HG02852 (cell line): ENCODE measurements around the gene CCZ1B.
A peak's percentile ranks its signal among the peaks of the same experiment; 100 is the strongest.
"Not testable (repeated sequence)": the region's sequence is repeated elsewhere in the genome, so short reads cannot be mapped to it uniquely, and the experiment has no call there.

Experiments
- ATAC-seq: cut with Tn5 transposase; IDR thresholded peaks from one replicate; pipeline ENCODE4 v1.9.1; 2021; ENCODE audit warnings: mild to moderate bottlenecking, moderate library complexity; ENCODE audit not compliant: unreplicated experiment

CCZ1B gene

GRCh38 chr7:6826151-6826550 is at the start of gene CCZ1B:
Gene CCZ1B (minus strand): TSS chr7:6826275. CDS start chr7:6826197, 78 bp downstream.
- peak; percentile 99 for ATAC-seq

DNA sequence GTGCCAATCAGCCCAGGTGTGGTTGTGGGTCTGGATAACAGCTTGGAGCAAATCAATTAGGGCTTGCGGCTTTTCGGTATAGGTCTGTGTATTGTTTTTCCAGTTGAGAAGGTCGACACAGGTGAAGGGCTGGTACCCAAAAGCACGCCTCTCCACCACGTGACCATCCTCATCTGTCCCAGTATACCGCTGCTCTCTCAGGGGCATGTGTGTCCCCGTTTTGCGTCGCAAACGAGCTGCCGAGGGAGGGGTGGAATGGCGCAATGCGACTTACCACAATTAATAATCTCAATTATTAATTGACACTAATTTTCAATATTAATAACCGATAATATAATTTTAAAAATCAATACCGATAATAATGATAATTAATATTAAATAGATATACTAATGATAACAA is 48.9 kb upstream of the CCZ1B start:
- ATAC-seq: not testable (repeated sequence)

GRCh38 chr7:6872246-6872945 is 46.3 kb upstream of the CCZ1B start:
- ATAC-seq: not testable (repeated sequence)

- ATAC-seq: not testable (repeated sequence)
Measured at GRCh38 chr7:6871421-6872144, 45.5 kb upstream of the CCZ1B start.

DNA sequence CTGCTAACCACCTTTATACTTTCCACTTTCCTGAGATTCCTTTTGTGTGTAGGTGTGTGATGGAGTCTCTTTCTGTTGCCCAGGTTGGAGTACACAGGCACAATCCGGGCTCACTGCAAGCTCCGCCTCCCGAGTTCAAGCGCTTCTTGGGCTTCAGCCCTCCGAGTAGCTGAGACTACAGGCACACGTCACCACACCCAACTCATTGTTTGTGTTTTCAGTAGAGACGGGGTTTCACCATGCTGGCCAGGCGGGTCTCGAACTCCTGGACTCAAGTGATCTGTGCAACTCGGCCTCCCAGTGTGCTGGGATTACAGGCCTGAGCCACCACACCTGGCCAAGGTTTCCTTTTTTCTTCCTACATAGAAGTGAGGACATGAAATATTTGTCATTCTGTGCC is 38.7 kb upstream of the CCZ1B start:
- ATAC-seq: not testable (repeated sequence)

- not testable (repeated sequence) for ATAC-seq
Measured at GRCh38 chr7:6864188-6864587, 38.1 kb upstream of the CCZ1B start.

DNA sequence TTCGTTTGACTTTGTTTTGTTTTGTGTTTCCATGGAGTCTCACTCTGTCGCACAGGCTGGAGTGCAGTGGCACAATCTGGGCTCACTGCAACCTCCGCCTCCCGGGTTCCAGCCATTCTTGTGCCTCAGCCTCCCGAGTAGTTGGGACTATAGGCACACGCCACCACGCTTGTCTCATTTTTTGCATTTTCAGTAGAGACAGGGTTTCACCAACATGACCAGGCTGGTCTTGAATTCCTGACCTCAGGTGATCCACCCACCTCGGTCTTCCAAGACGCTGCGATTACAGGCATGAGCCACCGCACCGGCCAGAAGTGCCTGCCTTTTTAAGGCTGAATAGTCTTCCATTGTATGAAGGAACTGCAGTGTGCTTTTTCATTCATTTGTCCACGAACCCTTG is 36.8 kb upstream of the CCZ1B start:
- ATAC-seq: not testable (repeated sequence)

GRCh38 chr7:6857721-6858314 is 31.7 kb upstream of the CCZ1B start:
- ATAC-seq: not testable (repeated sequence)

DNA sequence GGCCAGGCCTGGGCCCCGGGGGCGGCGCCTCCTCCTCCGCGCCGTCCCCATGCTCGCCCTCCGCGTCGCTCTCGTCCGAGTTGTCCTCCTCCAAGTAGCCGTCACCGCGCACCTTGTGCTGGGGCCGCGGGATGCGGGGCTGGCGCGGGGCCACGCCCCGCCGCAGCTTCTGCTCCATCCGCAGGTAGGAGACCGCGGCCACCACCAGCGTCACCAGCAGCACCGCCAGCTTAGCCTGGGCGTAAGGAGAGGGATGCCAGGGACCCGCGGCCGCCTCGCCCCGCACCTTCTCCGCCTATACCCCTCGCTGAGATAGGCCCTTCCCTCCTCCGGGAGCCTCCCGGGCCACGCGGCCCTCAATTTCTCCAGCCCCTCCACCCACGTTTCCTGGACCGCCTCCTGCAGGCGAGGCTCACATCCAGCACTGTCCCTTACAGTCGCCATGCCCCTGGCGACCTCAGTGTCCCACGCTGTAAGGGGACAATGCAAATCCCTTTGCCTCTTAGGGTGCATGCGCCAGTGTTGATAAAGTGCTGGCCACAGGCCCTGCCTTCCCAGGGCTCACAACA is 29.6 kb upstream of the CCZ1B start:
- ATAC-seq: not testable (repeated sequence)

DNA sequence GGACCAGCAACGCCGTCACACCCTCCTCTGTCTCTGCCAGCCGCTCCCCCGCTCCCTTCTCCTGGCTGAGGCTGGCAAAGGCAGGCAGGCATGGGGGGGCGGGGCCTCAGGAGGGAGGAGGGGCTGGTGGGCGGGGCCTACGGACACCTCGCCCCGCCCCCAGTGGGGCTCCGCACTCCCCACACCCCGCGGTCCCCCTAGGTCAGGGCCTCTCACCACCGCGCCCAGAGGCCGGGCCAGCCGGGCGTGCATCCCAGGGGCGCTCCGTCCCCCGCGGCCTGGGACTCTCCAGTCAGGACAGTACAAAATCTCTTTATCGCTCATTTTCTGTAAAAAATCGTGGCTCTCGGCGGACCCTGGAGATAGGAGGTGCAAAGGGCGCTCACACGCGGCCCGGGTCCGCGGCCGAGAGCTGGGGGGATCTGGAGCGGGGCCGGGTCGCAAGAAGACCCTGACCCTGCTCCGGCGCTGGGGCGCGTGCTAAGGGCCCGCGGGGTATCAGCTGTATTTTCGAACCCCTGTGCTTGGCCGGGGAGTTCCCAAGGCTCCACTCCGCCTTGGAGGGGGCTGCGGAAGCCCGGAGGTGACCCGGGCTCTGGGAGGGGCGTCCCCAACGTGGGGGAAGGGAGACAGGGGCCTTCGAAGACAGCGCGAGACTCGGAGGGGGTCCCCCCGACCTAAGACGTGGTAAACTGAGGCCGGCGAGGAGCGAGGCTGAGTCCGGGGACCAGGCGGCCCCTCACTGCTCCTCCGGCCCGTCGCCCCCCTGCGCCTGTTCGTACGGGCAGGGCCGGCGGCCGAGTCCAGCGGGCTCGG is 28.9 kb upstream of the CCZ1B start:
- not testable (repeated sequence) for ATAC-seq

GRCh38 chr7:6853681-6854080 is 27.6 kb upstream of the CCZ1B start:
- ATAC-seq: not testable (repeated sequence)

DNA sequence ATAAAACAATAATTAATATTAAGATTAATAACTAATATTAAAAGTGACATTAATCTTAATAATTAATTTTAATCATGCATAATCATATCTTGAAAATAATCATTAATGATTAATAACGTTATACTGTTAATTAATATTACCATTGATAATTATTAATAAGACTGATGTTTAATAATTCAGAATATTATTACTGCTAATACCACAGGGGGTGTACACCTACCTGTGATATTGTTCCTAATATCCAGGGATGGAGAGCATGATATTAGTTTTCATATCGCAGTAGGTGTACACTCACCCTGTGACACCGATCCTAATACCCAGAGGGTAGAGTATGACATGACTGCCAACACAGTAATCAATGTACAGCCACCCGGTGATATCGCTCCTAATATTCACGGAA is 23.1 kb upstream of the CCZ1B start:
- not testable (repeated sequence) for ATAC-seq

DNA sequence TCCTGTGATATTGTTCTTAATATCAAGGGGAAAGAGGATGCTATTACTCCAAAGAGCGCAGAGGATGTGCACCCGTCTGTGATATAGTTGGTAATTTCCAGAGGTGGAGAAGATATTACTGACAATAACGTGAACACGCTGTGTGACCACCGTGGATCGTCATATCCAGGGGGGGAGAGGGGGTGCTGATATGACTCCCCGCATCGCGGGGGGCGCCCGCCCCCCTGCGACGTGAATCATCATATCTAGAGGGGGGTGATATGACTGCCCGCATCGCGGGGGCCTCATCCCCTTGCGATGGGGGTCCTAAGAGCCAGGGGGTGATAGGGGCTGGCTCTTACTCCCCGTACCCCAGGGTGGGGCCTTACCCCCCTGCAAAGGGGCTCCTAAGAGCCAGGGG is 21.7 kb upstream of the CCZ1B start:
- ATAC-seq: not testable (repeated sequence)

DNA sequence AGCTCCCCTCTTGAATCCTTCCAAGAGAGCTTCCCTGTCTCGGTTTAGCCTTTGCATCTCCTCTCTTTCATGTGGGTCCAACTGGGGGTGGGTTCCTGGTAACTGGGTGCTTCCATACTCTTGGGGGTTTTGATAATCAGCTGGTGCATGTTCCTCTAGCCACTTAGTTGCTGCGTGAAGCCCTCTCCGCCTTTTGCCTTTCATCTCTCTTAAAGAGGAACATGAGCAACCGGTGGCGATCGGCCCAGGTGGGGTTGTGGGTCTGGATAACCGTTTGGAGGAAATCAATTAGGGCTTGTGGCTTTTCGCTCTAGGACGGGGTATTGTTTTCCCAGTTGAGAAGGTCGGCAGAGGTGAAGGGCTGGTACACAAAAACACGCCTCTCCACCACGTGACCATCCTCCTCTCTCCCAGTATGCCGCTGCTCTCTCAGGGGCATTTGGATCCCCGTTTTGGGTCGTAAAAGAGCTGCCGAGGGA is 19.9 kb upstream of the CCZ1B start:
- ATAC-seq: not testable (repeated sequence)

DNA sequence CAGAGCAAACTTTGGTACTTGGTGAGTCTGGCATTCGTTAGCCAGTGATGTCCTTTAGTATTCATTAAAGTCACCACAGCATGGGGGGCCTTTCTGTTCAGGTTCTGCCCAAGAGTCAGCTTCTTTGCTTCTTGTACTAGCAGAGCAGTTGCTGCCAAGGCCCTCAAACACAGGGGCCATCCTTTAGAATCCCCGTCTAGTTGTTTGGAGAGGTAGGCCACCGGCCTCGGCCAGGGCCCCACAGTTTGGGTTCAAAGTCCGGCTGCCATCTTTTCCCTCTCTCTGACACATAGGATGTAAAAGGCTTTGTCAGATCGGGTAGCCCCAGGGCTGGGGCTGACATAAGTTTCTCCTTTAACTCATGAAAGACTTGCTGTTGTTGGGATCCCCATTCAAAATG is 17.6 kb upstream of the CCZ1B start:
- not testable (repeated sequence) for ATAC-seq

GRCh38 chr7:6843092-6843491 is 17.0 kb upstream of the CCZ1B start:
- not testable (repeated sequence) for ATAC-seq

DNA sequence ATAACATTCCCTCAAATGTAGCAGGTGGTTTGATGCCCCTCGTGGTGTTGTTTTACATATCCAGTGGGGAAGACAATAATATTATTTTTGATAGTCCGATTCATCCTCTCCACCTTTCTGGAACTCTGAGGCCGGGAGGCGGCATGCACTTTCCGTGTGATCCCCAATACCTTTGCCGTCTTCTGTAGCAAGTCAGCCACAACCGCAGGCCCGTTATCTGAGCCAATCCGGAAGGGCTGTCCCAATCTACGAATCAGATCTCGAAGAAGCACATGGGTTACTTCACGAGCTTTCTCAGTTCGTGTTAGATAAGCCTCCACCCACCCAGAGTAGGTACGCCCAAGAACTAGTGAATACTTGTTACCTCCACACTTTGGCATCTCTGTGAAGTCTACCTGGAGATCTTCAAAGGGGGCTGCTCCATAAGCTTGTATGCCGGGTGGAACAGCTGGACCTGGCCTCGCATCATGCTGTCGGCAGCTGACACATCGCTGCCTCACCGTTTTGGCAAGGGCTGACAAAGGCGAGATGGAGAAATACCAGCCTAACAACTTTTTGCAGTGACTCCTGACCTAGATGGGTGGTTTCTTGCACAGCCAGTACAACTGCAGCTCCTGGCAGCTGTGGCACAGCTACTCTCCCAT is 16.3 kb upstream of the CCZ1B start:
- not testable (repeated sequence) for ATAC-seq

DNA sequence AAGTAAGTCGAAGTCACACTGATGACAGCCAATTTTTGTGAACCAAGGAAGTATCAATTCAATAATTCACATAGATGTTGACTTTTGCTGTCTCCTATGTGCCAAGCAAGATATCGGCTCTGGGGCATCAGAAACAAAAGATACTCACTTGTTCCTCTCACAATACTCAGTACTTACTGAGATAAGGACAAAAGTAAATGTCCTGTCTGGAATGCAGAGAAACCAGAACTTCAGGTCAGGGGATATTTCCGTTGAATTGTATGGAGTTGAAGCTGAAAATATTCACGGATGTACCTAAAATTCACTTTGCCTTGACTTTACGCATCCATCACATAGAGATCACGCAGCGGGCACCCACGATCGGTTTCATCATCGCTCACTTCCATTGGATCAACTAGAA is 11.0 kb upstream of the CCZ1B start:
- not testable (repeated sequence) for ATAC-seq

DNA sequence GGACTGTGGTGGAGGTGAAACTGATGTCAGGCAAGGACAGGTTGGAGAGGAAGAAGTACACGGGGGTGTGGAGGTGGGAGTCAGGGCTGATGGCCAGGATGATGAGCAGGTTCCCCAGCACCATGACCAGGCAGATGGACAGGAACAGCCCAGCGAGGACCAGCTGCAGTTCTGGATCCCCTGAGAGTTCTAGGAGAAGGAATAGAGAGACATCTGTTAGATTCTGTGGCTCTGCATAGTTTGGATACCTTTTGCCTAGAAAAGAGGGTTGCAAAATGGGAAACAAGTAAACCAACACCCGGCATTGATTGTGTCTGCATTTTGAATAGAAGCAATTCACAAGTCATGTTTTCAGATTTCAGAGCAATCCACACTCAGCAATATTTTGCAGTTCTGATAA is 9.4 kb upstream of the CCZ1B start:
- ATAC-seq: not testable (repeated sequence)

GRCh38 chr7:6833636-6834035 is 7.6 kb upstream of the CCZ1B start:
- ATAC-seq: no peak
